Measurements from ENCODE around the gene ACAN.

Gene ACAN

GRCh38 chr15:88788036-88788435 is 15.2 kb upstream of the ACAN start:
- H3K4me3 ChIP-seq (ENCODE audit: low read depth, low read length) = no peak overlapping the region
- DNase-seq (ENCODE audit: low read depth, low spot score) = no peak
- TF ChIP-seq CTCF (IDR thresholded peaks at IDR 0.05; ENCODE audit: low read depth, low read length) = no peak
- in situ Hi-C loops (cut with HindIII; ENCODE audit: low sequenced_read_pairs) = no loop called here

DNA sequence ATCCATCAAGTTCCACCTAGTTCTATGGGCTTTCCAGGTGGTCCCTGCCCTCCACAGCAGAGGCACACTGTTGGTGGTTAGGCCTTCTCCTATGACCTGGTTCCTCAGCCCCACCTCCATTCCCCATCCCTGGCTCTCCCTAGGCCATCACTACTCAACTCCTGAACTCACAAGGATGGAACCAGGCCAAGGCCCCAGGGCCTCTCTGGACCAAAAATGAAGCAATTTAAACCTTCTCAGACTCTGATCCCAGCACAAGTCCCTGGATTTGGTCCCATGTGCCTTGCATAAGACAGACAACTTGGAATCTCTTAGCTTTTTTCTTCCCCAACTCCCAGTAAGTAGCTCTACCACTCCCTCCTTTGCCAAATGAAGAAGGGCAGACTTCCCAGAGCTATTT is 14.4 kb upstream of the ACAN start:
- H3K4me3 ChIP-seq (ENCODE audit: low read depth, low read length) = no peak overlapping the region
- DNase-seq (ENCODE audit: low read depth, low spot score) = no peak
- in situ Hi-C loops (cut with HindIII; ENCODE audit: low sequenced_read_pairs) = no loop called here
- TF ChIP-seq CTCF (IDR thresholded peaks at IDR 0.05; ENCODE audit: low read depth, low read length) = no peak

- in situ Hi-C loops (cut with HindIII; ENCODE audit: low sequenced_read_pairs) = no loop called here
- no peak for DNase-seq (ENCODE audit: low read depth, low spot score)
- TF ChIP-seq CTCF (IDR thresholded peaks at IDR 0.05; ENCODE audit: low read depth, low read length) = no peak
- H3K4me3 ChIP-seq (ENCODE audit: low read depth, low read length) = no peak overlapping the region
These were observed 12.8 kb upstream of the ACAN start for GRCh38 chr15:88790486-88790885.

- in situ Hi-C loops (cut with HindIII; ENCODE audit: low sequenced_read_pairs) = no loop called here
- DNase-seq (ENCODE audit: low read depth, low spot score) = no peak
- no peak overlapping the region for H3K4me3 ChIP-seq (ENCODE audit: low read depth, low read length)
- TF ChIP-seq CTCF (IDR thresholded peaks at IDR 0.05; ENCODE audit: low read depth, low read length) = no peak
These were observed 11.6 kb upstream of the ACAN start for GRCh38 chr15:88791637-88792036.

DNA sequence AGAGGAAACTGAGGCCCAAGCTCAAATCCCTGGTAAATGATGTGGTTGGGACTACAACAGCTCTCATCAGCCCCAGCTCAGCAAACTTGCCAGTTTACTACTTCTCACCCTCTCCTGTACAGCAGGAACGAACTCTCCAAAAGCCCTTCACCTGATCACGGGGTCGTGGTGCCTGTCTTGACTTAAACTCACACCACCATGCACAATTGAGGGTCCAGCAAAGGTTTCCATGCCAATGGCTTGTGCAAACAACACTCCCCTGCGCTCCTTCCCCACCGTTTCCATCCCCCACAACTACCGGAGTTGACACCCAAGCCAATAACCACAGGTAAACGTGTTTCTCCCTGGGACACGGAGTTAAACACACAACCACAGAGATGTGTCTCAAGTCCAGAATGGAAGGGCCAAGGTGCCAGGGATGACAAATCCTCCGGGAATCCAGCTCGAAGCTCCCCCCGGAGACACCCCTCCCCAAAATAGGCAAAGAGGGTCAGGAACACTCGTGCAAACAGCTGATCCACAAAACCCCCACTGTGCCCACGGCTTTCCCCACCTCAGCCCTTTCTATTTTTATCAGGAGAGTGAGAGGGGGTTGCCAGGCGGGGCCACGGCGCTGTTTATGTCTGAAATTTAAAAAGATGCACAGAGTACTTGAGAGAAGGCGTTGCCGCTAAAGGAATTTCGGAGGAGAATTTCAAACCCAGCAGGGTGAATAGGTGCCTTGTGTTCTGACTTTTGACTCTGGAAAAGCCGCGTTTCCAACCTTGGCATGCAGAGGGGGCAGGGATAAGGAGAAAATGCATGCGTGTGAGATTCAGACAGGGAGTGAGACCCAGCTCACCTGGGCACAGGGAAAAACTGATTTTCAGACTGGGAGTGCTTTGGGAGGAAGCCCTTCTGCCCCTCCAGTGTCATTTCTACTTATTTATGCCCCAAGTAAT is 10.6 kb upstream of the ACAN start:
- DNase-seq (ENCODE audit: low read depth, low spot score) = no peak
- in situ Hi-C loops (cut with HindIII; ENCODE audit: low sequenced_read_pairs) = no loop called here
- no peak for TF ChIP-seq CTCF (IDR thresholded peaks at IDR 0.05; ENCODE audit: low read depth, low read length)
- no peak overlapping the region for H3K4me3 ChIP-seq (ENCODE audit: low read depth, low read length)

GRCh38 chr15:88794001-88794400 is 9.2 kb upstream of the ACAN start:
- in situ Hi-C loops (cut with HindIII; ENCODE audit: low sequenced_read_pairs) = no loop called here
- DNase-seq (ENCODE audit: low read depth, low spot score) = no peak
- no peak for TF ChIP-seq CTCF (IDR thresholded peaks at IDR 0.05; ENCODE audit: low read depth, low read length)
- no peak overlapping the region for H3K4me3 ChIP-seq (ENCODE audit: low read depth, low read length)

Measured in astrocyte of the spinal cord (primary cell).